CD4-positive, alpha-beta T cell (primary cell): Measurements from ENCODE around the gene GPC5. TPM values are rescaled to one million over a fixed set of nuclear protein-coding genes. Genes with fewer than 3 reads are reported as not detected.

ENCODE experiments used
- ATAC-seq: fragments of 200-7000 bp; cut with Tn5 transposase; one replicate; pipeline ENCODE4 v1.10.0; 2022; ENCODE audit warnings: mild to moderate bottlenecking; ENCODE audit not compliant: poor library complexity
- CTCF ChIA-PET: fragments of 350-600 bp; sonication (Branson Sonifier 250); formaldehyde crosslinking; loops from one replicate; lab custom pipeline; 2021; ENCODE audit warnings: antibody characterized with exemption, inconsistent platforms; lab: Charles Lee
- POLR2A ChIA-PET: fragments of 350-600 bp; sonication (Branson Sonifier 250); formaldehyde crosslinking; loops from one replicate; lab custom pipeline; 2021; ENCODE audit warnings: antibody characterized with exemption, inconsistent platforms; lab: Charles Lee
- DNase-seq, 14 experiments: peaks; one replicate each; pipeline ENCODE4 v3.0.0-alpha.2; 2013 to 2020; ENCODE audit warnings: mixed read lengths in 2 of 14
- H3K27ac ChIP-seq, 2 donors: one replicate each; pipeline versions ENCODE4 v1.5.1 to v1.7.0; 2013; ENCODE audit warnings: low read length in 2 of 2, low read depth in 1 of 2, mild to moderate bottlenecking in 1 of 2
- H3K27me3 ChIP-seq, 2 experiments: 1 replicate in 1 of 2; 2 replicates in 1 of 2; pipeline versions ENCODE4 v1.6.1 to v1.7.0; 2013; ENCODE audit warnings: low read length in 2 of 2, control low read depth in 1 of 2, mild to moderate bottlenecking in 1 of 2, moderate library complexity in 1 of 2; ENCODE audit not compliant: insufficient read depth in 2 of 2, control insufficient read depth in 1 of 2
- H3K36me3 ChIP-seq: one replicate; pipeline ENCODE4 v1.6.1; 2013; ENCODE audit warnings: low read length, control low read depth; ENCODE audit not compliant: insufficient read depth
- H3K4me1 ChIP-seq: one replicate; pipeline ENCODE4 v1.6.1; 2013; ENCODE audit warnings: low read length, control low read depth; ENCODE audit not compliant: insufficient read depth
- H3K4me3 ChIP-seq: one replicate; pipeline ENCODE4 v1.5.1; 2013; ENCODE audit warnings: mild to moderate bottlenecking, low read length, moderate library complexity
- H3K9me3 ChIP-seq, 2 experiments: 1 replicate in 1 of 2; 2 replicates in 1 of 2; pipeline versions ENCODE4 v1.6.1 to v1.7.0; 2013; ENCODE audit warnings: low read length in 2 of 2, mild to moderate bottlenecking in 2 of 2, control low read depth in 1 of 2, moderate library complexity in 1 of 2; ENCODE audit not compliant: control insufficient read depth in 1 of 2, insufficient read depth in 1 of 2
- H3K27ac Mint-ChIP-seq: one replicate; pipeline ENCODE4 v1.8.0; 2020; ENCODE audit warnings: mixed read lengths
- H3K27me3 Mint-ChIP-seq: one replicate; pipeline ENCODE4 v1.8.0; 2021; ENCODE audit warnings: mixed read lengths
- H3K36me3 Mint-ChIP-seq: one replicate; pipeline ENCODE4 v1.8.0; 2021; ENCODE audit warnings: low read depth, mixed read lengths
- H3K4me1 Mint-ChIP-seq: one replicate; pipeline ENCODE4 v1.8.0; 2021; ENCODE audit warnings: low read depth, mixed read lengths
- H3K4me3 Mint-ChIP-seq: one replicate; pipeline ENCODE4 v1.8.0; 2020; ENCODE audit warnings: mild to moderate bottlenecking, mixed read lengths
- H3K9me3 Mint-ChIP-seq: one replicate; pipeline ENCODE4 v1.8.0; 2020; ENCODE audit warnings: mixed read lengths
- CTCF ChIP-seq: fragments of 200-600 bp; IDR thresholded peaks from one replicate; pipeline ENCODE4 v1.8.0; 2022; ENCODE audit warnings: antibody characterized with exemption, mild to moderate bottlenecking
- intact Hi-C, 2 experiments: fragments of 100-400 bp; cut with DNase I in 1 of 2; cut with micrococcal nuclease in 1 of 2; formaldehyde crosslinking; loops; one replicate each; pipeline versions ENCODE4 v1.15.1 to v1.9.0; 2023 to 2025; cut with DNase I, micrococcal nuclease
- total RNA-seq, 174 experiments: library from RNA in 2 of 174; stranded (reverse) in 2 of 174; gene quantifications; one replicate each; pipeline ENCODE4 v1.2.3 and lab custom pipeline; 2021 to 2026

The GPC5 gene
- total RNA-seq, 2 experiments from 2014 or later: not detected

- Mint-ChIP-seq H3K4me1 (no peaks in the 10 kb centered on the region), H3K9me3 (no peaks in the 10 kb centered on the region), H3K27ac (no peak overlapping the region), H3K27me3 (no peaks in the 10 kb centered on the region), H3K4me3 (no peak overlapping the region), H3K36me3 (no peaks in the 10 kb centered on the region)
- no peak overlapping the region for H3K27ac ChIP-seq
- intact Hi-C loops: no loop called here
- ATAC-seq (no peak), DNase-seq (no peak)
- peaks cover 0 to 3% of the 10 kb centered on the region in 2 experiments for H3K9me3 ChIP-seq
- CTCF ChIA-PET: no interaction called here
- no peaks in the 10 kb centered on the region for H3K27me3 ChIP-seq
- no peaks in the 10 kb centered on the region for H3K4me1 ChIP-seq
- H3K36me3 ChIP-seq: no peaks in the 10 kb centered on the region
- no peak for TF ChIP-seq CTCF
- POLR2A ChIA-PET: no interaction called here
- no peak overlapping the region for H3K4me3 ChIP-seq
These were observed 790.2 kb downstream of the GPC5 start for GRCh38 chr13:92188574-92188973.

GRCh38 chr13:92196591-92197256 is 798.3 kb downstream of the GPC5 start:
- Histone ChIP-seq H3K9me3 (peaks cover 0 to 3% of the 10 kb centered on the region in 2 experiments), H3K4me3 (no peak overlapping the region), H3K27ac (no peak overlapping the region), H3K4me1 (no peaks in the 10 kb centered on the region), H3K36me3 (no peaks in the 10 kb centered on the region), H3K27me3 (no peaks in the 10 kb centered on the region)
- H3K4me3 Mint-ChIP-seq: no peak overlapping the region
- no peak for TF ChIP-seq CTCF
- no peak for ATAC-seq
- ChIA-PET POLR2A (no interaction called here), CTCF (no interaction called here)
- H3K36me3 Mint-ChIP-seq: no peaks in the 10 kb centered on the region
- H3K4me1 Mint-ChIP-seq: no peaks in the 10 kb centered on the region
- H3K27me3 Mint-ChIP-seq: no peaks in the 10 kb centered on the region
- no peak for DNase-seq
- intact Hi-C loops: no loop called here
- no peaks in the 10 kb centered on the region for H3K9me3 Mint-ChIP-seq
- H3K27ac Mint-ChIP-seq: no peak overlapping the region

- intact Hi-C loops: no loop called here
- no peaks in the 10 kb centered on the region for H3K36me3 Mint-ChIP-seq
- H3K4me1 ChIP-seq: no peaks in the 10 kb centered on the region
- no peaks in the 10 kb centered on the region for H3K27me3 ChIP-seq
- H3K9me3 Mint-ChIP-seq: no peaks in the 10 kb centered on the region
- no peak overlapping the region for H3K27ac ChIP-seq
- peaks cover 0 to 3% of the 10 kb centered on the region in 2 experiments for H3K9me3 ChIP-seq
- no peak overlapping the region for H3K27ac Mint-ChIP-seq
- no peak for DNase-seq
- no peaks in the 10 kb centered on the region for H3K27me3 Mint-ChIP-seq
- no peak overlapping the region for H3K4me3 ChIP-seq
- ChIA-PET POLR2A (no interaction called here), CTCF (no interaction called here)
- H3K36me3 ChIP-seq: no peaks in the 10 kb centered on the region
- no peak overlapping the region for H3K4me3 Mint-ChIP-seq
- no peaks in the 10 kb centered on the region for H3K4me1 Mint-ChIP-seq
- TF ChIP-seq CTCF: no peak
- ATAC-seq: no peak
These were observed 799.2 kb downstream of the GPC5 start for GRCh38 chr13:92197669-92198068.
